ENCODE data around the gene PGS1. TPM values are rescaled to one million over a fixed set of nuclear protein-coding genes. Genes with fewer than 3 reads are reported as not detected.

The PGS1 gene
- total RNA-seq, 1 experiment from 2014 or later, result 27.5 TPM

DNA sequence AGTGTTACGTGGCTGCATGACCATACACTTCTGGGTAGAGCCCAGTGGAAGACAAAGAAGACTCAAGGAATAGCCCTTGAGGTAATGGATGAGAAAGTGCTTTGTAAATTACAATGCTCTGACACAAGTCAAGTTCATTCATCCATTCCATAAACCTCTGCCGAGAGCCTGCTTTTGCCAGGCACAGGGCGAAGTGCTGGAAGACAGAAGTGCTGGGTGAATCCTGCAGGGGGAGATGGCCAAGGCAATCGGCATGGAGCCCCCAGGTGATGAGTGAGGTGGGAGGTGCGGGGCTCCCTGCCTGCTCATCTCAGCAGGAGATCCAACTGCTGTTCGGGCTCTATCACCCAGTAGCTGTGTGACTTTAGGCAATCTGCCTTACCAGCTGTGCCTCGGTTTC, 15.8 kb upstream of the PGS1 start:
- DNase-seq (ENCODE audit: extremely low read depth, low read depth), result no peak

DNA sequence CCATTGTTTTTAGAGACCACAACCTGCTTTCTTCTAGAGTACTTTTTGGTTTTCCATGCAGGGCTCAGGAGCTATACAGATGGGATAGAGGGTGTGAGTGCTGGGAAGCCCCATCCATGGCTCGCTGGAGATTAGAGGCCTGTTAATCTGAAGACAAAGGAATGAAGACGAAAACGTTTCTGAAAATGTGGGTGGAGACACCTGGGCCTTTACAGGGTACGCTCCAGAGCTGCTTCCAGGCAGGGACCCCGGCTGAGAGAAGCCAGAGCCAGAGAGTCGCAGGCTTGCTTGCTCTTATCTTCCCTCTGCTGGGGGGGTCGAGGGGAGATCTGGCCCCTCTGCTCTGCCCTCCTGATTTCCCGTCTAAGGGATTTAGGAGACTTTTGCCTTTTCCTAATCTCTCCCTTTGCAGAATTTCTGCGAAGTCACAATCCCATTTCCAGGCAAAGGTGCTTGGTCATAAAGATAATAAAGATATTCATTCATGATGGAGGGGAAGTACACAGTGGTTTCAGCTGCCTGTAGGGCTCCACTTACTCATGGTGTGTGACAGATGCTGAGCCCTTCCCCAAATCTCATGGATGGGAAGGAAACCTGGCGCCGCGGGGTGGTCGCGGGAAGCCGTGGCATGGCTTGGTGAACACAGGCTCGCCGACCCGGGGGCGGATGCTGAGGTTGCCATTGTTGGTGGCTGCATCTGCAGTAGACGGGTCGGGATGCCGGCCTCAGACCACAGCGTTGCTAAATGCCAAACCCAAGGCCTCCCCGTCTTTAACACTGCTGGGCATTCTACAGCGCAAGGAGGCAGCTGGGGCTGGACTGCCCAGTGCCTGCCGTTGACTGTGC, 13.8 kb upstream of the PGS1 start:
- DNase-seq (ENCODE audit: extremely low read depth, low read depth), result no peak

DNA sequence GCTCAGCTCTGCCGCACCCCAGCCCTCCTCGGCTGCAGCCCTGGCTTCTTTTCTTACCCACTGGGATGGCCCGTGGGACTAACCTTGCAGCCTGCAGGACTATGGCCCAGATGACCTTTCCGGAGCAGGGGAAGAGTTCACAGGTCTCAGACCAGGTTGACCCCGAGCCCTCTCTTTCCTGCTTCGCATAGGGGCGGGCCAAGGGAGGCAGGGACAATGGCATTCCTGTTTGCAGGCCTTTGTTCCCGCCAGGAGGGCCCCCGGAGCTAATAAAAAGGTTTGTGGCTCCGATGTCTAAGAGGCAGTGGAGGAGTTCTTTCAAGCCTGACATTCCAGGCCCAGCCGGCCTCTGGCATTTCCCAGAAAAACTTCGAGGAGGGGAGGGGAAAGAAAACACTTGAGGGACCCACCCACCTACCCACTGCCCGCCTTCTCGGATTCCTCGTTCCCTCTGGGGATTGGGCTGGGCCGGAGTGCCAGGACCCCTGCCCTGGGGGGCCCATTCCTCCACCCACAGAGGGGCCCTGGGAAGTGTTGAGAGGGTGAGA, 12.8 kb upstream of the PGS1 start:
- DNase-seq (ENCODE audit: extremely low read depth, low read depth), result no peak

DNA sequence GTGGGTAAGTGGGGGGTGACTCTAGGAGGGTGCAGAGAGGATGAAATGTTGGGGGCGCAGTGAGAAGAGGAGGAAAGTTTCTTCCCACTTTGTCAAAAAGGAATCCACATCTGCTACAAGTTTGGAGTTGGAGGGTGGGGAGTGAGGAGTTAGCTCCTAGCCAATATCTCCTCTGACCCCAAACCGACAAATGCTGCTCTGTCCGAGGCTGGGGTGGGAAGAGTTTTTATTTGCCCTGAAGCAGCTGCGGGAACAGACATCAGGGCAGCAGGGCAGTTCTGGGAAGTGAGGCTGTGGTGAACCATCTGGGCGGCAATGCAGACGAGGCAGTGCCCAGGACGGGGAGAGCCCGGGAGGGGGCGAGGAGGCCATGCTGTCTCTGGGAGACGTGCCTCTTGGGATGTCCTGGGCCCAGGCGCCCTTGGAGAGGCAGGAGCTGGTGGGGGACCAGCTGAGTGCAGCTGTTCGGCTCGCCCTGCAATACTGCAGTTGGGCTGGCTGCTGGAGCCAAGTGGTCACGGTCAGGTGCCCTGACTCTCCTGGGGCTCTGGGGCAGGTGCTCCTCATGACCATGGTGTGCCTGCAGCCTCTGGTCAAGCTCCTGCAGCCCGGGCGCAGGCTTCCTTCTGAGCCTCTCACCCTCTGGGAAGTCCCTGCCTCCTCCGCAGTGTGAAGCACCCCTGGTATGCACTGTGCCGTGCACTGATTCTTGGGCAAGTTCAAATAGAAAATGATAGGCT, 12.2 kb upstream of the PGS1 start:
- no peak for DNase-seq (ENCODE audit: extremely low read depth, low read depth)

DNA sequence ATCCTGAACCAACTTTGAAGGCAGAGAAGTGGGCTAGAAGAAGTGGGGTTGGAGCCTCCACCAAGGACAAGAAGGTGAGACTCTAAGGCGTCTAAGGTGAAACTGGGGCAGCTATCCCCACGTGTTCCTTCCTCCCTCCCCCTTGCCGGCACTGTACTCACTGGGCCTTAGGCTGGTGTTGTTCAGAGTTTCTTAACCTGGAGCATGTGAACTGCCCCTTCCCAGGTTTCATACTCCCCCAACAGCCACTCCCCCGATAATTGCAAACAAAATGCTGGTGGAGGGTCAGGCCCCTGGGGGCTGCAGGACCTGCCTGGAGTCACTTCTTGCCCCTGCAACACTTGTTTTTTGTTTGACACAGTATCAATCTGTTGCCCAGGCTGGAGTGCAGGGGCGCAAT, 11.3 kb upstream of the PGS1 start:
- DNase-seq (ENCODE audit: extremely low read depth, low read depth), result no peak

DNA sequence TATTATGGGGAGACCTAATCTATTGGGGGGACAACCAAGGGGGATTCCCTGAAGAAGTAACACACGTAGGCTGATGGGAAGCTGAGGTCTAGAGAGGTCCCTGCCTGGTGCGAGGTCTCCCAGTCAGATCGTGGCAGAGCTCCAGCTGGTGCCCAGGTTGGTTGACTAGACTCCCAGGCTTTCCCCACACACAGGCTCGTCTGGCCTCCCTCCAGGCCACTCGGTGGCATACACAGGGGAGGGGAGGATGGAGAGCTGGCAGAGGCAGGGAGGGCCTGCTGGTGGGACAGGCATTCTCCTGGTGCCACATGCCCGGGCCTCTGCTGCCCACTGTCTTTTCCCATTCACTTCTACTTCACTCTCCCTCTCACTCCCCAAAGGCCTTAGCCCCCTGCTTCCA, 10.1 kb upstream of the PGS1 start:
- DNase-seq (ENCODE audit: extremely low read depth, low read depth), result no peak

DNA sequence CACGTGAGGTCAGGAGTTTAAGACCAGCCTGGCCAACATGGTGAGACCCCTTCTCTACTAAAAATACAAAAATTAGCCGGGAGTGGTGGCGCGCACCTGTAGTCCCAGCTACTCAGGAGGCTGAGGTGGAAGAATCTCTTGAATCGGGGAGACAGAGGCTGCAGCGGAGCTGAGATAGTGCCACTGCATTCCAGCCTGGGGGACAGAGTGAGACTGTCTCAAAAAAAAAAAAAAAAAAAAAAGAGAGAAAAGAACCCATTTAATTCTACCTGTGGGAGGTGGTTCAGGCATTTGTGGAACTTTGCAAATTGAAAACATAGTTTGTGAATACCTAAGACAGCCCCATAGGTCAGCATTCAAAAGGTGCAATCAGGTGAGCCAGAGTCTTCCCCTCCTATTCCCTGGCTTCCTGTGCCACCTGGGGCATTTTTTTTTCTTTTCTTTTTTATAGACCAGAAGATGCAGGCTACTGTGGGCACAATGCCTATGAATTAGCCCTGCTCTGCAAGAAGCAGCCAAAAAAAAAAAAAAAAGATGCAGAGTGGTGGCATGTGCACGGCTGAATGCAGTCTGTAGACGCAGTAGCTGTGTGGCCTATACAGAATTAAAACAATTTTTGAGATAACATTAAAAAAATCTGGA, 9.5 kb upstream of the PGS1 start:
- DNase-seq (ENCODE audit: extremely low read depth, low read depth), result no peak

DNA sequence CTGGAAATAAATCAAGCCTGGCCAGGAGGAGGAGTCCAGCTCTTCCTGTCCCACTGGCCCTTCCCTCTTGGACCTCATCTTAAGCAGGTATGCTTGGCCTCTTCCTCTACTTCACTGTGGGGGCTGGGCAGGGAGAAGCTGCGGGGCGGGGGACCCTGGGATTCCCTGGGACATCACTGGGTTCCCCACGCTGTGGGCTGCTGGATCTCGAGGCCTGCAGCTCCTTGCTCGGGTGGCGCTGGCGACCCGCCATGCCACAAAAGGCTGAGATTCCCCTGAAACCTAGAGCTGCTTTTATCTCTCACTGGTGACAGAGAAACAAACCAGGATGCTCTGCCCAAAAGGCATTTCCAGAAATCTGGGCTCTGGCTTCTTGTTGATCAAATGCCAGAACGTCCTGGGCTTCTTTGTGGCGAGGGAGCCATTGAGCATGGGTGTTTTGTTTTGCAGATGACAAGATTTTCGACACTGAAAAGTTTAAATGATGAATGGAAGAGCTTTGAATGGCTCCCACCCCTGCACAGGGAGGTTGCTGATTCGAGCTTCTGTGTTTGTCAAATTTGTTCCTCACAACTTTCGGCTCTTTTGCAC, 8.6 kb upstream of the PGS1 start:
- DNase-seq (ENCODE audit: extremely low read depth, low read depth), result no peak

DNA sequence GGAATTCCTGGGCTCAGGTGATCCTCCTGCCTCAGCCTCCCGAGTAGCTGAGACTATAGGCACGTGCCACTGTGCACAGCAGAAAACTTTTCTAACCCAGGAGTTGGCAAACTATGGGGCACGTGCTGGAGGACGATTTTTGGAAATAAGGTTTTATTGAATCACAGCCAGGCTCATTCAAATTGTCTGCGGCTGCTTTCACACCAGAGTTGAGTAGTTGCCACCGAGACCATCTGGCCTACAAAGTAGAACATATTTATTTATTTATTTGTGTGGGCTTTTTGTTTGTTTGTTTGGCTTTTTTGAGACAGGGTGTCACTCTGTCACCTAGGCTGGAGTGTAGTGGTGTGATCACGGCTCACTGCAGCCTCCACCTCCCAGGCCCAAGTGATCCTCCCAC, 7.4 kb upstream of the PGS1 start:
- DNase-seq (ENCODE audit: extremely low read depth, low read depth), result no peak

DNA sequence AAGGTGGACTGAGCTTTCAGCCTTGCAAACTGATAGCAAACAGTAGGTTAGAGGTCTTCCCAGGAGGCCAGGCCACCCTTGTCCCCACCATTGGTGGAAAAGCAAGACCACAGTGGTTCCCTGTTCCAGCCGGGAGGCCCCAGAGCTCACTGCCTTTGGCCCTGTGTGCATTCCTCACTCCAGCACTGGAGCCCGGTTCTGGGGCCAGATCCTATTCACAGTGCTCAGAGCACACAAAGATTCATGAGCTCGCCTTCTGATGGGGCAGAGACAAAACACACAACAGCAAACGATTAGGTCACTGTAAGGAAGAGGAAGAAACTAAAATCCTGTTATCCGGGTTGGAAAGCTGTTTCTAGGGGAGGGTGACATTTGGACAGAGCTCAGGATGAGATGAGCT, 5.6 kb upstream of the PGS1 start:
- no peak for DNase-seq (ENCODE audit: extremely low read depth, low read depth)

DNA sequence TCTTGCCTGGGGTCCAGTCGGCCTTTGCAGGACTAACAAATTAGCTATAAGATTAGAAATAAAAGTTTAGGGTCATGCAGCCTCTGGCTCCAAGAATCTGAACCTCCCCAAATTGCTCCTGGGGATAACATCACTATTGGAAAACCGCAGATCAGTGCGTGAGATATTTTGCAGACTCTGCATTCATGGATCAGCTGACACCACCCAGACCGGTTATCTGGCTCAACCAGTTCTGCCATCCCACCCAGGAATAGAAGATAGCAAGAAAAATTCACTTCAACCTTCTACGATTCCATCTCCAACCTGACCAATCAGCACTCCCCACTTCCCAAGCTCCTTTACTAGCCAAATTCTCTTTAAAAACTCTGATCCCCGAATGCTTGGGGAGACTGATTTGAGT, 4.3 kb upstream of the PGS1 start:
- DNase-seq (ENCODE audit: extremely low read depth, low read depth), result no peak

DNA sequence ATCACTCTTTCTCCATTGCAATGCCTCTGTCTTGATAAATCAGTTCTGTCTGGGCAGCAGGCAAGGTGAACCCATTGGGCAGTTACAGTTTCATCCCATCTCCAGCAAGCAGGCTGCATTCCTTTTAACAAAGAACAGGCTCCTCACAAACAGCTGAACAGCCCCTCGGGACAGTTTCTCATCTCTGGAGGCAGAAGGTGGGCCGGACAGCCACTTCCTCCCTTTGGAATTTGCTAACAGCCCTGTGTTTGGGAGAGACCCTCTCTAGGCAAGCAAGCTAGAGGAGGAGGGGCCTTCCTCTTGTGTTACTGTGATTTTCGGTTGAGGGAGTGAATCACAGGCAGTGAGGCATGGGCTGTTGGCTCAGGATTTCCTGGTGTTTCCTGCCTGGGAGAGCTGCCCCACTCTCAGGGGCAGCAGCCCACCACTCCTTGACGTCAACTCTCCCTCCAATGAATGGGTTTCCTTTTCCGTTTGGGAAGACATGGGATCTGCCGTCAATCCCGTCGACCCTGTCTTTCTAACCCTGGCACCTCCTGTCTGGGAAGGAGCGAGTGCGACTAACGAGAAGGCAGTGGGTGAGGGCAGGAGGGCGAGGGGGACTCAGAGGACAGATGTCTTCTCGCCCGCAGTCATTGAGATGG, 3.7 kb upstream of the PGS1 start:
- DNase-seq (ENCODE audit: extremely low read depth, low read depth), result no peak

DNA sequence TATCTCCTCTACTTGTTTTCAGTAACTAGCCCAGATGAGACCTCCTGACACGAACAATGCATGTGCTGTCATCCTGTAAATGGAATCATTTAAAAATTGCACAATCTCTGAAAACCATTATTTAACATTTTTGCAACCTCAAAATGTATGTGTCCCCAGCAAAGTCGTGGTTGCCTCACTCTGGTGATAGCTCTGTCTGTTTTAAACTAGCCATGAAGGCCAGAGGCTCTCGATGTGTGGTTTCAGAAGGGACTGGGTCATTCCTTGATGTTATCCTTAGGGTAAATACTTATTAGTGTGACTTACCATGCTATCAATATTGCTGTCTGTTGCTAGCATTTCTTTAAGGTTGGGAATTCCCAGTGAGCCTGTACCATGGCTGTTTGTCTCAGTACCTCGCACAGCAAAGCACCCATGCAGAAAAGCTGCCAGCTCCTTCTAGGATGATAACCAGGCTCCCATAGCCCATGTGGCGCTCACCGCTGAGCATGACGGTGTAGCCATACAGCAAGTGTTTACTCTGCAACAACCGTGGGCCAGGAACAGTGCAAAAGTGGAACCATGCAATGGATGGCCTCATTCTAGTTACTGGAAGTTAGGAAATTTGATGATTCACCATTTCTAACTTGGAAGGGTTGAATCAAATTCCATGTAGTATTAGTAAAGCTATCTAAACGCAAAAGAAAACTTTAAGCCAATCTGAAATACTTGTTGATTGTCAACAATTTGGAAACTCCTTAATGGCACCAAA, 2.9 kb upstream of the PGS1 start:
- DNase-seq (ENCODE audit: extremely low read depth, low read depth), result peak; percentile 26

DNA sequence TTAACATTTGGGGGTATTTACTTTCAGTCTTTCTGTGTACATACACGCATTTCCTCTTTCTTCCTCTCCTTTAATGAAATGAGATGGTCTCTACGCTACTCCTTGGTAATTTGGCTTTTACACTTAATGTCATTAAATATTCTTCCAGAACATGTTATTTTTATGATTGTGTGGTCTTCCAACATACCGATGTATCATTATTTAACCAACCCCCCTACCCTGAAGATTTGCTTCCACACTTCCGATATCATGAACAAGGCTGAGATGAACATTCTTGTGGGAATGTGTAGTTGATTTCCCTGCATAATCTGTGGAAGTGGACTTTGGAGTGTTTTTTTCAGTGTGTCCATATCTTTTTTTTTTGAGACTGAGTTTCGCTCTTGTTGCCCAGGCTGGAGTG, 2.3 kb upstream of the PGS1 start:
- DNase-seq (ENCODE audit: extremely low read depth, low read depth), result no peak

DNA sequence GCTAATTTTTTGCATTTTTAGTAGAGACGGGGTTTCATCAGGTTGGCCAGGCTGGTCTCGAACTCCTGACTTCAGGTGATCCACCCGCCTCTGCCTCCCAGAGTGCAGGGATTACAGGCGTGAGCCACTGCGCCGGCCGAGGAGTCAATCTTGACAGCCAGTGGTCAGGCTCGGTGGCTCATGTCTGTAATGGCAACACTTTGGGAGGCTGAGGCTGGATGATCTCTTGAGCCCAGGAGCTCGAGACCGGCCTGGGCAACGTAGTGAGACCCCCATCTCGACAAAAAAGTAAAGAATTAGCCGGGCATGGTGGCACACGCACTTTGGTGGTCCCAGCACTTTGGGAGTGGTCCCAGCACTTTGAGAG, 608 bp upstream of the PGS1 start:
- no peak for DNase-seq (ENCODE audit: extremely low read depth, low read depth)

DNA sequence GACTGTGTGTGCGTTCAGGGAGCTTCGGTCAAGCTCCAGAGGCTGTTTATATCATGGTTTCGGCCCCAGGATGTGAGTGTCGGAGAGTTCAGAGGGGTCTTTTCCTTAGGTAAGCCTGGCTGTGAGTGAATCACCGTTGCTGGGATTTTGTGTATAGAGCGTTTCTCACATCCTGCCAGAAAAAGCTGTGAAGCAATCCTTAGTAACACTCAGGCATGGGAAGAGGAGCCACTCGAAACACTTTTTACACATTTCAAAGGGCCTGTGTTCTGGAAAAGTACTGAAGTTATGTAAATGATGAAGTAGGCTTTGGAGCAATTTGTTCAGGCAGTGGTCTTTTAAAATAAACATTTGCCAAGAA, 662 bp downstream of the PGS1 start:
- peak; percentile 20 for DNase-seq (ENCODE audit: extremely low read depth, low read depth)

DNA sequence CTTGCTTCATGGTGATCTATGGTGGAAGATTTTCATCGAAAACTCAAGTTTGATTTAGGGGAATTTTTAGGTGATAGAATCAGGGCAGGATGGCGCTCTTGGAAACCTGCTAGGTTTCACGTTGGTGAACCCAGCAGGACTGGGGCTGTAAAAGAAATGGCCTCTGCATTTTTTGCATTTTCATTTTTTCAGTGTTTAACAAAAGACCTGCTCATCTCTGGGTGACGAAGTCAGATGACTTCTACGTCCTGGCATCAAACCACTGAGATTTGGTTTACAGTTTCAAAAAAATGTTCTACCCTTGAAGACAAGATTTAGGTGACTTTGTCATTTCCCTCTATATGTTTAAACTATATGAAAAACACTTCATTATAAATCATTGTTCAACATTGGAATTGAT, 1.9 kb downstream of the PGS1 start:
- no peak for DNase-seq (ENCODE audit: extremely low read depth, low read depth)

DNA sequence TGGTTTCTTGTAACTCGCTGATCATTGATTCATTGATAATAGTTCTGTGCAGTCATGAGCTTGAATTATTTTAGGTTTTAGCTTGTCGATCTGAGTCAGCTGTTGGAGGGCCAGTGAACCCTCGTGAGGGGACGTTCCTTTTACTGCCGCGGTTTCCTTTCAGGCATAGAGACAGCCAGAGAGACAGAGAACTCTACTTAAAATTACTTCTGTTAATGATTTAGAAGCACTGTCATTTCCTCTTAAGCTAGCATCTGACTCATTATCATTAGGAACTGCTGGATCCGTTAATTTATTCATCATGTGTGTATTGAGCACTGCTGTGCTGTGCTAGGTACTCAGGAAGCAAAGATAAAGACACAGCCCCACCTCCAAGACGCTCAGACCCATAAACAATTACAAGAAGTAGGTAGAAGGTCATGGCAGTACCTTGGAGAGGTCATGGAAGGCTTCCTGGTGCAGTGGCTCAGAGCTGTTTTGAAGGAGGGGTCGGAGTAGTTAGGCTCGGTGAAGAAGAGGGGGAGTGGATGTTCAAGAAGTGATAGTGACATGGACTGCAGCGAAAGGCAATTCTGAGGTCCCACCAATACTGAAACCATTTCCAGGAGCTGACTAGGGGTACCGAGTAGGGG, 3.3 kb downstream of the PGS1 start:
- DNase-seq (ENCODE audit: extremely low read depth, low read depth), result no peak

DNA sequence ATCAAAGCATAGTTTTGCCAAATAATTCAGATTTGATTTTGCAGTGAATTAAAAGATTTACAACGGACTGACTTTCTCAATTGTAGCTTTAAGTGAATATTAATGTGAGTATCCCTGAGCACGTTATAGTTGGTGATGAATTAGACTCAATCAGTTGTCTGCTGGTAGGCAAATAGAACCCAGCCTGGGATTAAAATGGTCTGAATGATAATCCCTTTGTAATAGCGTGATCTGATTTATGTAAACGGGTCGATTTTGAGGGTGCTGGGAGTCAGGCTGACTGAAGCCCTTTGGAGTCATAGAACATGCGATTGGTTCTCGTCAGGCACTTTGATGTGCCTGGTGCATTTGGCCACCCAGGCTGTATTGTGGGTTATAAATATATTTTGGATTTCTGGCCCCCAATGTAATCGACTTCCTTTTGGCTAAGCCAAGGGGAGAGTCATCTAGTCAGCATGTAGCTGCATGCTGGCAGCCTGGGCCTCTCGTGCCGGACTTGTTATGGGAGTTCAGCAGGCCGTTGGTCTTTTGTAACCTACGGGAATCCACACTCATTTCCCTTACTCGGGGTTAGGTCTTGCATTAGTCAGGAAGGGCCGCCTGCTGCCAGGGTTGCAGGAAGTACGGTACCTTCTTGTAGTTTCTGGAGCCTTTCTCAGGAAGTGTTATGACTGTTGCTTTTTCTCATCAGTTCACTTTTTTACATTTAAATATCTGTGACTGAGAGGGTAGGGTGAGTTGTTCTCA, 5.4 kb downstream of the PGS1 start:
- no peak for DNase-seq (ENCODE audit: extremely low read depth, low read depth)

All from NCI-H460 (cell line).